ENCODE measurements around the gene SUGT1.
"Not testable (repeated sequence)": the region's sequence is repeated elsewhere in the genome, so short reads cannot be mapped to it uniquely, and the experiment has no call there.

The SUGT1 gene

GRCh38 chr13:52652196-52652979 is at the start of gene SUGT1:
SUGT1 (plus strand) TSS chr13:52652836; CDS start chr13:52652921, 85 bp downstream.
- peak within 1 kb of the TSS; percentile 95 for H3K4me3 ChIP-seq (ENCODE audit: low read depth, low read length)
- DNase-seq (ENCODE audit: low read depth): peak; percentile 99
- TF ChIP-seq POLR2A (IDR thresholded peaks at IDR 0.05; ENCODE audit: extremely low read depth, insufficient read length): peak; percentile 86
- TF ChIP-seq MYC (IDR thresholded peaks at IDR 0.05; ENCODE audit: low read depth, low read length): peak; percentile 94
- TF ChIP-seq MAX (IDR thresholded peaks at IDR 0.05; ENCODE audit: low read depth, low read length): peak; percentile 93
- peak; percentile 55 for TF ChIP-seq CTCF (IDR thresholded peaks at IDR 0.05; ENCODE audit: low read depth, low read length)

- DNase-seq (ENCODE audit: low read depth): not testable (repeated sequence)
These were observed 49.3 kb upstream of the SUGT1 start for GRCh38 chr13:52603316-52603715.

GRCh38 chr13:52606126-52606525 is 46.5 kb upstream of the SUGT1 start:
- H3K4me3 ChIP-seq (ENCODE audit: low read depth, low read length); DNase-seq (ENCODE audit: low read depth): not testable (repeated sequence)

More at GRCh38 chr13:52603316-52603715, 49.3 kb upstream of the SUGT1 start:
- not testable (repeated sequence) for H3K4me3 ChIP-seq (ENCODE audit: low read depth, low read length)

GRCh38 chr13:52606795-52607194 is 45.8 kb upstream of the SUGT1 start:
- peak; percentile 68 for DNase-seq (ENCODE audit: low read depth)
- H3K4me3 ChIP-seq (ENCODE audit: low read depth, low read length): not testable (repeated sequence)

GRCh38 chr13:52608184-52608583 is 44.5 kb upstream of the SUGT1 start:
- peak; percentile 11 for TF ChIP-seq CTCF (IDR thresholded peaks at IDR 0.05; ENCODE audit: low read depth, low read length)
- DNase-seq (ENCODE audit: low read depth): peak; percentile 45
- not testable (repeated sequence) for H3K4me3 ChIP-seq (ENCODE audit: low read depth, low read length)

- not testable (repeated sequence) for H3K4me3 ChIP-seq (ENCODE audit: low read depth, low read length)
- peak; percentile 63 for DNase-seq (ENCODE audit: low read depth)
- peak; percentile 34 for TF ChIP-seq CTCF (IDR thresholded peaks at IDR 0.05; ENCODE audit: low read depth, low read length)
These were observed 43.5 kb upstream of the SUGT1 start for GRCh38 chr13:52609013-52609606.

- not testable (repeated sequence) for H3K4me3 ChIP-seq (ENCODE audit: low read depth, low read length)
These were observed 42.5 kb upstream of the SUGT1 start for GRCh38 chr13:52610158-52610557.

GRCh38 chr13:52615134-52615801 is 37.4 kb upstream of the SUGT1 start:
- DNase-seq (ENCODE audit: low read depth): no peak
- no peak for TF ChIP-seq CTCF (IDR thresholded peaks at IDR 0.05; ENCODE audit: low read depth, low read length)
- no peak for TF ChIP-seq POLR2A (IDR thresholded peaks at IDR 0.05; ENCODE audit: extremely low read depth, insufficient read length)
- no peak for TF ChIP-seq MYC (IDR thresholded peaks at IDR 0.05; ENCODE audit: low read depth, low read length)
- TF ChIP-seq MAX (IDR thresholded peaks at IDR 0.05; ENCODE audit: low read depth, low read length): no peak

More at GRCh38 chr13:52610158-52610557, 42.5 kb upstream of the SUGT1 start:
- DNase-seq (ENCODE audit: low read depth): not testable (repeated sequence)

More at GRCh38 chr13:52615134-52615801, 37.4 kb upstream of the SUGT1 start:
- no peak overlapping the region for H3K4me3 ChIP-seq (ENCODE audit: low read depth, low read length)

Data from NB4 (cell line).